ENCODE results near the gene MVB12B.

The MVB12B gene

GRCh38 chr9:126295082-126295477, 31.5 kb upstream of the MVB12B start:
- H3K27ac ChIP-seq (ENCODE audit: low read depth, low read length): no peak overlapping the region
- H3K36me3 ChIP-seq (ENCODE audit: insufficient read depth, low read length): no peaks in the 10 kb centered on the region
- no peaks in the 10 kb centered on the region for H3K4me1 ChIP-seq (ENCODE audit: control insufficient read depth, insufficient read depth, low read length, unreplicated experiment)
- H2AFZ ChIP-seq (ENCODE audit: low read length, unreplicated experiment): no peak overlapping the region
- no peaks in the 10 kb centered on the region for H3K79me2 ChIP-seq (ENCODE audit: control insufficient read depth, insufficient read depth, low read length, unreplicated experiment)
- no peak overlapping the region for H3K4me3 ChIP-seq (ENCODE audit: low read depth, low read length)
- H3K27me3 ChIP-seq (ENCODE audit: insufficient read depth, low read length): peaks cover 18% of the 10 kb centered on the region

- H3K27me3 ChIP-seq (ENCODE audit: insufficient read depth, low read length): peaks cover 18% of the 10 kb centered on the region
- H3K4me3 ChIP-seq (ENCODE audit: low read depth, low read length): no peak overlapping the region
- H3K36me3 ChIP-seq (ENCODE audit: insufficient read depth, low read length): no peaks in the 10 kb centered on the region
- no peak overlapping the region for H2AFZ ChIP-seq (ENCODE audit: low read length, unreplicated experiment)
- no peak overlapping the region for H3K27ac ChIP-seq (ENCODE audit: low read depth, low read length)
- no peaks in the 10 kb centered on the region for H3K4me1 ChIP-seq (ENCODE audit: control insufficient read depth, insufficient read depth, low read length, unreplicated experiment)
- H3K79me2 ChIP-seq (ENCODE audit: control insufficient read depth, insufficient read depth, low read length, unreplicated experiment): no peaks in the 10 kb centered on the region
Measured at GRCh38 chr9:126295516-126295915, 31.1 kb upstream of the MVB12B start.

- no peak overlapping the region for H3K27ac ChIP-seq (ENCODE audit: low read depth, low read length)
- no peaks in the 10 kb centered on the region for H3K79me2 ChIP-seq (ENCODE audit: control insufficient read depth, insufficient read depth, low read length, unreplicated experiment)
- H3K4me1 ChIP-seq (ENCODE audit: control insufficient read depth, insufficient read depth, low read length, unreplicated experiment): no peaks in the 10 kb centered on the region
- H3K4me3 ChIP-seq (ENCODE audit: low read depth, low read length): no peak overlapping the region
- no peaks in the 10 kb centered on the region for H3K36me3 ChIP-seq (ENCODE audit: insufficient read depth, low read length)
- H3K27me3 ChIP-seq (ENCODE audit: insufficient read depth, low read length): peaks cover 18% of the 10 kb centered on the region
- H2AFZ ChIP-seq (ENCODE audit: low read length, unreplicated experiment): no peak overlapping the region
Measured at GRCh38 chr9:126295936-126296600, 30.6 kb upstream of the MVB12B start.

GRCh38 chr9:126296687-126297086, 29.9 kb upstream of the MVB12B start:
- H2AFZ ChIP-seq (ENCODE audit: low read length, unreplicated experiment): no peak overlapping the region
- H3K79me2 ChIP-seq (ENCODE audit: control insufficient read depth, insufficient read depth, low read length, unreplicated experiment): no peaks in the 10 kb centered on the region
- H3K36me3 ChIP-seq (ENCODE audit: insufficient read depth, low read length): no peaks in the 10 kb centered on the region
- H3K4me3 ChIP-seq (ENCODE audit: low read depth, low read length): no peak overlapping the region
- H3K27me3 ChIP-seq (ENCODE audit: insufficient read depth, low read length): peaks cover 18% of the 10 kb centered on the region
- H3K4me1 ChIP-seq (ENCODE audit: control insufficient read depth, insufficient read depth, low read length, unreplicated experiment): no peaks in the 10 kb centered on the region
- no peak overlapping the region for H3K27ac ChIP-seq (ENCODE audit: low read depth, low read length)

- Histone ChIP-seq H3K4me3 (ENCODE audit: low read depth, low read length) (no peak overlapping the region), H3K27me3 (ENCODE audit: insufficient read depth, low read length) (peaks cover 18% of the 10 kb centered on the region), H2AFZ (ENCODE audit: low read length, unreplicated experiment) (no peak overlapping the region), H3K4me1 (ENCODE audit: control insufficient read depth, insufficient read depth, low read length, unreplicated experiment) (no peaks in the 10 kb centered on the region), H3K79me2 (ENCODE audit: control insufficient read depth, insufficient read depth, low read length, unreplicated experiment) (no peaks in the 10 kb centered on the region), H3K27ac (ENCODE audit: low read depth, low read length) (no peak overlapping the region), H3K36me3 (ENCODE audit: insufficient read depth, low read length) (no peaks in the 10 kb centered on the region)
Measured at GRCh38 chr9:126297661-126298060, 29.0 kb upstream of the MVB12B start.

- H3K36me3 ChIP-seq (ENCODE audit: insufficient read depth, low read length): no peaks in the 10 kb centered on the region
- no peaks in the 10 kb centered on the region for H3K79me2 ChIP-seq (ENCODE audit: control insufficient read depth, insufficient read depth, low read length, unreplicated experiment)
- H3K27me3 ChIP-seq (ENCODE audit: insufficient read depth, low read length): peaks cover 18% of the 10 kb centered on the region
- H2AFZ ChIP-seq (ENCODE audit: low read length, unreplicated experiment): no peak overlapping the region
- H3K4me3 ChIP-seq (ENCODE audit: low read depth, low read length): no peak overlapping the region
- H3K27ac ChIP-seq (ENCODE audit: low read depth, low read length): no peak overlapping the region
- H3K4me1 ChIP-seq (ENCODE audit: control insufficient read depth, insufficient read depth, low read length, unreplicated experiment): no peaks in the 10 kb centered on the region
Measured at GRCh38 chr9:126298063-126298801, 28.4 kb upstream of the MVB12B start.

GRCh38 chr9:126299706-126300276, 26.8 kb upstream of the MVB12B start:
- Histone ChIP-seq H3K4me3 (ENCODE audit: low read depth, low read length) (no peak overlapping the region), H3K36me3 (ENCODE audit: insufficient read depth, low read length) (no peaks in the 10 kb centered on the region), H3K27ac (ENCODE audit: low read depth, low read length) (no peak overlapping the region), H3K79me2 (ENCODE audit: control insufficient read depth, insufficient read depth, low read length, unreplicated experiment) (no peaks in the 10 kb centered on the region), H2AFZ (ENCODE audit: low read length, unreplicated experiment) (no peak overlapping the region), H3K4me1 (ENCODE audit: control insufficient read depth, insufficient read depth, low read length, unreplicated experiment) (no peaks in the 10 kb centered on the region), H3K27me3 (ENCODE audit: insufficient read depth, low read length) (peaks cover 18% of the 10 kb centered on the region; the same call in 1 of the 2 replicates)

GRCh38 chr9:126301196-126301595, 25.4 kb upstream of the MVB12B start:
- Histone ChIP-seq H3K27ac (ENCODE audit: low read depth, low read length) (no peak overlapping the region), H2AFZ (ENCODE audit: low read length, unreplicated experiment) (no peak overlapping the region), H3K79me2 (ENCODE audit: control insufficient read depth, insufficient read depth, low read length, unreplicated experiment) (no peaks in the 10 kb centered on the region), H3K4me1 (ENCODE audit: control insufficient read depth, insufficient read depth, low read length, unreplicated experiment) (no peaks in the 10 kb centered on the region), H3K4me3 (ENCODE audit: low read depth, low read length) (no peak overlapping the region), H3K36me3 (ENCODE audit: insufficient read depth, low read length) (no peaks in the 10 kb centered on the region), H3K27me3 (ENCODE audit: insufficient read depth, low read length) (peaks cover 18% of the 10 kb centered on the region; the same call in 1 of the 2 replicates)

- no peak overlapping the region for H3K4me3 ChIP-seq (ENCODE audit: low read depth, low read length)
- H3K27me3 ChIP-seq (ENCODE audit: insufficient read depth, low read length): peaks cover 18% of the 10 kb centered on the region; the same call in 1 of the 2 replicates
- no peaks in the 10 kb centered on the region for H3K79me2 ChIP-seq (ENCODE audit: control insufficient read depth, insufficient read depth, low read length, unreplicated experiment)
- no peak overlapping the region for H2AFZ ChIP-seq (ENCODE audit: low read length, unreplicated experiment)
- no peak overlapping the region for H3K27ac ChIP-seq (ENCODE audit: low read depth, low read length)
- H3K36me3 ChIP-seq (ENCODE audit: insufficient read depth, low read length): no peaks in the 10 kb centered on the region
- H3K4me1 ChIP-seq (ENCODE audit: control insufficient read depth, insufficient read depth, low read length, unreplicated experiment): no peaks in the 10 kb centered on the region
Measured at GRCh38 chr9:126301985-126302603, 24.5 kb upstream of the MVB12B start.

GRCh38 chr9:126302730-126303129, 23.9 kb upstream of the MVB12B start:
- Histone ChIP-seq H3K36me3 (ENCODE audit: insufficient read depth, low read length) (no peaks in the 10 kb centered on the region), H3K79me2 (ENCODE audit: control insufficient read depth, insufficient read depth, low read length, unreplicated experiment) (no peaks in the 10 kb centered on the region), H3K27me3 (ENCODE audit: insufficient read depth, low read length) (peaks cover 13% of the 10 kb centered on the region; the same call in 1 of the 2 replicates), H3K27ac (ENCODE audit: low read depth, low read length) (no peak overlapping the region), H3K4me3 (ENCODE audit: low read depth, low read length) (no peak overlapping the region), H2AFZ (ENCODE audit: low read length, unreplicated experiment) (no peak overlapping the region), H3K4me1 (ENCODE audit: control insufficient read depth, insufficient read depth, low read length, unreplicated experiment) (no peaks in the 10 kb centered on the region)

Data from ACC112 (cell line).